ENCODE measurements around the gene TMEM143.
"Not testable (repeated sequence)": the region's sequence is repeated elsewhere in the genome, so short reads cannot be mapped to it uniquely, and the experiment has no call there.

Gene TMEM143

DNA sequence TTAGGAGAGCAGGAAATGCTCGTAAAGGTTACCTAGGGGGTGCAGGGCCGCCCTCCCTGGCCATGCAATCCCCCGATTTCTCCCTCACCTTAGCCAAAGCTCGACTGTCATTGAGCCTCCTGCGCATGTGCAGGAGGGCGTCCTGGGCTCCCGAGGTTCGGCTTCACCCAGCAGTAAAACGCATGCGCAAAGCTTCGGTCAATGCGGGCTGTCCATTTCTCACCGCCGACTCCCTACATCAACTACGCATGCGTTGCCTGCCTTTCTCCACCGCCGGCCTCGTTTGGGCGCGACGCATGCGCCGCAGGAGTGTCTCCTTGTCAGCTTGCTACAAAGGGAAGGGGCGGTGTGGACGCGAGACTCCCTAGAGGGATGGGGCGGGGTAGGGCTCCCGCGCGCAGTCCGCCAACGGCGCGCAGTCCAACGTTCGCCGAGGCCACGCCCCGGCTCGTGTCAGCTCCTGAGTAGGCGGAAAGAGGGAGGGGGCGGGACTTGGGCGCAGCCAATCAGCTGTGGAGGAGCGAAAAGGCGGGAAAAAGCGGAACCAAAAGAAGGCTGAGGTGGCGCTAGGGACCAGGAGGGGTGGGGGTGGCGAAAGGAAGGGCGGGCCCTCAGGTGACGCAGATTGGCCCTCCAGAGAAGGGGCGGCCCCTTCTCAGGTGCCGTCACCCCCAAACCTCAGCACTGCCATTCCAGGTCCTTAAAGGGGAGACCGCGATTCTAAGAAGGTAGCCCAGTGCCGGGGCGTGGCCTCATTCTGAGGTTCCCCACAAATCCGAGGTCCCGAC lies at the start of gene TMEM143, which contains the start of gene SYNGR4:
TMEM143 (minus strand) TSS at position 131 of the 788 bp plus-strand sequence; CDS start at position 111, 20 bp downstream.
SYNGR4 (plus strand) TSS at position 558 of the 788 bp plus-strand sequence. CDS start 1,476 bp downstream, outside the sequence.
- in situ Hi-C loops (cut with MboI; ENCODE audit: low sequenced_read_pairs), result no loop called here

DNA sequence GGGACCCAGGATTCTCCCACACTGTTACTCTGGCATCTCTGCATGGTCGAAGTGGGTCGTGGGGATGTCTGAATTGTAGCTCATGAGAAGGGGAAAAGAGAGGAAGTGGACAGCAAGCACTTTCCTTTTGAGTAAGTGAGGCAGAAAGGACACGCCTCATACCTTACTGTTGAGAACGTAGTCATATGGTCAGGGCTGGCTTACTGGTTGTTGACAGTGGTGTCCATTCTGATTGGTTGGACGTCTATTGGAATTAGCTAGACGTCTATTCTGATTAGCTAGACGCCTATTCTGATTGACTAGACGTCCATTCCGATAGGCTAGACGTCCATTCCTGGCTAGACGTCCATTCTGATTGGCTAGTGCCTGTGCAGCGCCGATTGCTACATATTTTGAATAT lies 42.1 kb upstream of the TMEM143 start:
- in situ Hi-C loops (cut with MboI; ENCODE audit: low sequenced_read_pairs), result no loop called here

DNA sequence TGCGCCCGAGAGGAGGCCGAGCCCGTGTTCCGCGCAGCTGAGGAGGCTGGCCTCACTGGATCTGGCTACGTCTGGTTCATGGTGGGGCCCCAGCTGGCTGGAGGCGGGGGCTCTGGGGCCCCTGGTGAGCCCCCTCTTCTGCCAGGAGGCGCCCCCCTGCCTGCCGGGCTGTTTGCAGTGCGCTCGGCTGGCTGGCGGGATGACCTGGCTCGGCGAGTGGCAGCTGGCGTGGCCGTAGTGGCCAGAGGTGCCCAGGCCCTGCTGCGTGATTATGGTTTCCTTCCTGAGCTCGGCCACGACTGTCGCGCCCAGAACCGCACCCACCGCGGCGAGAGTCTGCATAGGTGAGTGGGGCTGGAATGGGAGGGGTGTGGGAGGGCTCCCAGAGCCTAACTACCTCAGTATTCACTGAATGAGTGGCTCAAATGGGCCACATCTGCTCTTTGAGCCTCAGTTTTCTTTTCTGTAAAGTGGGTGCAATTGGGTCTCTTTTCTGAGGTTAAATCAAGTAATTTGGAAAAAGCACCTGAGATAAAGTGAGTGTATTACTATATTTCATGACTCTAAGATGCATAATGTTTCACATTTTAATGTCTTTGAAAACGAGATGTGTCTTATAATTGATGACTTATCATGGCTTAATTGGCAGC lies 41.4 kb upstream of the TMEM143 start:
- in situ Hi-C loops (cut with MboI; ENCODE audit: low sequenced_read_pairs), result no loop called here

DNA sequence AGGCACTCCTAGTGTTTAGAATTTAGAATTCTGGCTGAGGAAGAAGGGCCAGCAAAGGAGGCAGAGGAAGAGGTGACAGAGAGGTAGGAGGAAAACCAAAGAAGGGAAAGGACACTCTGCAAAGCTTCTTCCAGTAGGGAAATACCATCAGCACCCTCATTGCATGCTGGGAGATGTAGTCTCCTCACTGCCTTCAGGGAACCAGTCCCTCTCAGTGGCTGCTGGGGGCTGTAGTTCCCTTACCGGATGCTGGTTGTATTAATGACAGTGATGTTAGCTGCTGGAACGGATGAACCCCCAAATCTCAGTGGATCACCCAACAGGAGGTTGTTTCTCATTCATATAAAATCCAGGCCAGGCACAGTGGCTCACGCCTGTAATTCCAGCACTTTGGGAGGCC lies 39.9 kb upstream of the TMEM143 start:
- in situ Hi-C loops (cut with MboI; ENCODE audit: low sequenced_read_pairs), result no loop called here

DNA sequence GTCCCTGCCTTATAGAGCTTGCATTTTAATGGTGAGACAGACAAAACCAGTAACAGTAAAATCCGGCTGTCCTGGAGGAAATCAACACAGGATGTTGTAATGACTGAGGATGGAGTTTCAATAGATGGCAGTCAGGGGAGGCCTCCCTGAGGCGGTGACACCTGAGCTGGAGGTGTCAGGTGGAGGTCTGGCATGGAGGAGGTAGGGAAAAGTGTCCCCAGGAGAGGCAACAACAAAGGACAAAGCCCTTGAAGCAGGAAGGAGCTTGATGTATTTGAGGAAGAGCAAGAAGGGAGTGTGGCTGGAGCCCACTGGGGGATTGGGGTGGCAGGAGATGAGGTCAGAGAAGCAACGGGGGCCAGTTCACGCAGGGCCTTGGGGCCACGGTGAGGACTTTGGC lies 37.5 kb upstream of the TMEM143 start:
- in situ Hi-C loops (cut with MboI; ENCODE audit: low sequenced_read_pairs), result no loop called here

DNA sequence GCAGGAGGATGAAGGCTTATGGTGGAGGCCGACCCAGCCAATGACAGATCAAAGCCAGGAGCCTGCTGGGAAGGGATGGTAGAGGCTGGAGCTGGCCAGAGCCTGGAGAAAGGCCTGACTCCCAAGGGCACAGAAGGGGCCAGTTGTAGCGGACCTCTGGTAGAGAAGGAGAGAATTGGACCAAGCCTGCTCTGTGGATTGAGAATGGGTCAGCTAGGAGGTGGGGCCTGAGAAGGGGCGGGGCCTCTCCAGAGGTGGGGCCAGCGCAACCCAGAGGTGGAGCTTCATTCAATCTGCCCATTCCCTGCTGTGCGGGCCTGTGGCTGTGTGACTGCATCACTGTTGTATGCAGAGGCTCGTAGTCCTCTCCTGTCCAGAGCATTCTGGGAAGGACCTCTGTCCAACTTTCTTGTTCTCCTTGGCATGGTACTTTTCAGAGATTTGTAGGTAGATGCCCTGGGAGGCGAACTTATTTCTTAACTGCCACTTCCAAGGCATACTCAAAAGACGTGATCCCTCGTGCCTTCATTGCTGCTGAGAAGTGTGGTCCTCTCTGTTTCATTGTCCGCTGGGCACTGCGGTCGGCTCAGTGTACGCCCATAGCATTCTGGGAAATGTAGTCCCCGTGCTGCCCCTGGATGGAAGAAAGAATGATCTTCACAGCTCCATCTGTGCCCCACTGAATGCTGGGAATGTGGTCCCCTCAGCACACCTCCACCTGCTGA lies 36.4 kb upstream of the TMEM143 start:
- in situ Hi-C loops (cut with MboI; ENCODE audit: low sequenced_read_pairs), result no loop called here

DNA sequence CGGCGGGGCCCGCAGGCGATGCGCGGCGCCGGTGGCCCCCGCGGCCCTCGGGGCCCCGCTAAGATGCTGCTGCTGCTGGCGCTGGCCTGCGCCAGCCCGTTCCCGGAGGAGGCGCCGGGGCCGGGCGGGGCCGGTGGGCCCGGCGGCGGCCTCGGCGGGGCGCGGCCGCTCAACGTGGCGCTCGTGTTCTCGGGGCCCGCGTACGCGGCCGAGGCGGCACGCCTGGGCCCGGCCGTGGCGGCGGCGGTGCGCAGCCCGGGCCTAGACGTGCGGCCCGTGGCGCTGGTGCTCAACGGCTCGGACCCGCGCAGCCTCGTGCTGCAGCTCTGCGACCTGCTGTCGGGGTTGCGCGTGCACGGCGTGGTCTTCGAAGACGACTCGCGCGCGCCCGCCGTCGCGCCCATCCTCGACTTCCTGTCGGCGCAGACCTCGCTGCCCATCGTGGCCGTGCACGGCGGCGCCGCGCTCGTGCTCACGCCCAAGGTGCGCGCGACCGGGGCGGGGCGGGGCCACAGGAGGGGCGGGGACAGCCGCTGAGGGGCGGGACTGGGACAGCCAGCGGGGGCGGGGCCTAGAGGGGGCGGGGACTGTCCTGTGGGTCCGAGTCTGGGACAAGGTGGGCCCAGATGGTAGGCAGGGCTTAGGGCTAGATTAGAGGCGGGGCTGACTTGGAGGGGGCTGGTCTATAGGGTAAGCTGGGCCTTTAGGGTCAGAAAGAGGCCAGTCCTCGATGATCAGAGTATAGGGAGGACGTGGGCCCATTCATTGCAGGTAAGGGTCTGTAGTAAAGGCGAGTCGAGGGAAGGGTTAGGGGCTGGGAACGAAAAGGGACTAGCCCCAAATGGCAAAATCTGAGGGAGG lies 34.9 kb upstream of the TMEM143 start:
- in situ Hi-C loops (cut with MboI; ENCODE audit: low sequenced_read_pairs), result no loop called here

DNA sequence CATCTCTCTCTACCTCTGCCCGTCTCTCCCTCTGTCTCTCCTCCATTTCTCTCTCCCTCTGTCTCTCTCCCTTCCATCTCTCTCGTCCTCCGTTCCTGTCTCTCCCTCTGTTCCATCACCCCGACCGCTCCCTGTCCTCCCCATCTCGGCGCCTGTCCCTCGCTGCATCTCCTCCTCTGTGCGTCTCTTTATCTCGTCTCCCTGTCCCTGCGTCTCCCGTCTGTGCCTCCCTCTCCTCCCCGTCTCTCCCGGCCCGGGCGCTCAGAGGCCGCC lies 34.3 kb upstream of the TMEM143 start:
- in situ Hi-C loops (cut with MboI; ENCODE audit: low sequenced_read_pairs), result no loop called here

DNA sequence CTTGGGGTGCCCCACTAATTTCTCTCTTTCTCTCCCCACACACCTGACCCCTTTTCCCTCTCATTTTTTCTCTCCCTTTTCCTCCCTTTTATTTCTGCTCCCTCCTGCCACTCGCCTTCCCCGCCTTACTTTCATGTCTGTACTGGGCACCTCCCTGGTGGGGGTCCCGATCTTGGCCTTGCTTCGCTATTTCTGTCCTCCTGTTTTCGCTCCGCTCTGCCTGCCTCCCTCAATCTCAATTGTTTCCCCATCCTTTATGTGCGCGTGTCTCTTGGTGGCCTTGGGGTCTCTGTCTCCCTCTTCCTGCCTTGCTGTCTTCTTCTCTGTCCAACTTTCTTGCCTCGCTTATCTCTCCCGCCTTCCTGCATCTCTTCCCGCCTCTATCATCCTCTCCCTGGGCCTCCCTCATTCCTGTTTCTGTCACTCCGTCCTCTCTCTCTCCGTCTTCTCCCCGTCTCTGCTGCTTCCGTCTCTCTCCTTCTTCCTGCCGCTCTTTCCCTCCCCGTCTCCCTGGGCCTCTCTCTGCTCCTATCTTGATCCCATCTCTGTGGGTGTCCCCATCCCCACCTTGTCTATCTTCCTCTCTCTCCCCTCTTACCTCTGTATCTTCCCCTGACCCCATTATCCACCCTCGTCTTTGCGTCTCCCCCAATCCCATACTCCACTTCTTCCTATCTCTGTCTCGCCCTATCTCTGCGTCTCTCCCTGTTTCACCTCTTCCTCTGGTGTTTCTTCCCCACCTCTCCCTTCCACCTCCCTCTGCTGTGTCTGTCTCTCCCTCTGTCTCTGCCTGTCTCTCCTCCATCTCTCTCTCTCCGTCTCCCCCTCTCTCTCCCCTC lies 33.7 kb upstream of the TMEM143 start:
- in situ Hi-C loops (cut with MboI; ENCODE audit: low sequenced_read_pairs), result no loop called here

DNA sequence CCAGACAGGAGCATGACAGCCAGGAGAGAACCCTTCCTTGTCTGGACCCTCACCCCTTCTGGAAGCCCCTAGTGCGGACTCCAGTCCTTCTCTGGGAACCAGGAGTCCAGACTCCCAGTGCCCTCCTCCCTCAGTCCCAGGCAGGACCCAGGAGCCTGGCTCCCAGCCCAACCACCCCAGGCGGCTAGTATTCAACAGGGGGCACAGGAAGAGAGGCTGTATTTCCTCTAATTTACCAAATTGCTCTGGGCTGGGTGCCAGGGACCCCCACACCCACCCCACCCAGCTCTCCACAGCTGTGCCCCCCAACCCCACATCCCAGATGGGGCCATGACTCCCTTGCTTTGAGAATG lies 33.1 kb upstream of the TMEM143 start:
- in situ Hi-C loops (cut with MboI; ENCODE audit: low sequenced_read_pairs), result no loop called here

DNA sequence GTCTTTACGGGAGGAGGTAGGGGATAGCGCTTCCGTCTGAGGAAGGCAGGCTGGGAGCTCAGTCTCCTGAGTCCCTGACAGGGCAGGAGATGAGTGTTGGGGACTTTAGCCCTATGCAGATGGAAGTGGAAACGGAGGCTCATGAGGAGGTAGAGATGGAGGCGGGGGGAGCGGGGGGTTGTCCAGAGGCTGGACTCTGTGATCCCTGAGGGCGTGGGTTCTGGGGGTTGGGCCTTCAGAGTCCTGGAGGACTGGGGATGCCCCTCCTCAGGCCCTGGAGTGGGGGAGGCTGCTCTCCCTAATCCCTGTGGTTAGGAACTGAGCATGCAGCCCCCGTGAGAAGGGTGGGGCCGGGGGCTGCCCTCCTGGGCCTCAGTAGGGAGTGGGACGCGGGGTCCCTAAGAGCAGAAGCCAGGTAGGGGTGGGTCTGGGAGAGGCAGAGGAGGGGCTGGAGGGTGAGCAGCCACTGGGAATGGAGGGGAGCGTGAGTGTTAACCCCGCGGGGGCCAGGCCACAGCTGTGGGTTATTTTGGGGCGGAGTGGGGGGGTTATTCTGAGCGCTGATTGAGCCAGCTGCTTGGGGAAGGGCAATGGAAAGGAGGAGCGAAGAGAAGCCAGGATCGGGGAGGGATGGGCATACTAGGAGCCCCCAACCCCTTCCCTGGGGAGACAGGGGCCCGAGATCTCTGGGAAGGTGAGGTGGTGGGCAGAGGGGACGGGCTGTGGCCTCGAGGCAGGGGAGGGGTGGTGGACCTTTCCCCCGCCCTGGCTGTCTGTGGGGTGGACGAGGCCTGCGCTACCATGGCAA lies 32.5 kb upstream of the TMEM143 start:
- in situ Hi-C loops (cut with MboI; ENCODE audit: low sequenced_read_pairs), result no loop called here

DNA sequence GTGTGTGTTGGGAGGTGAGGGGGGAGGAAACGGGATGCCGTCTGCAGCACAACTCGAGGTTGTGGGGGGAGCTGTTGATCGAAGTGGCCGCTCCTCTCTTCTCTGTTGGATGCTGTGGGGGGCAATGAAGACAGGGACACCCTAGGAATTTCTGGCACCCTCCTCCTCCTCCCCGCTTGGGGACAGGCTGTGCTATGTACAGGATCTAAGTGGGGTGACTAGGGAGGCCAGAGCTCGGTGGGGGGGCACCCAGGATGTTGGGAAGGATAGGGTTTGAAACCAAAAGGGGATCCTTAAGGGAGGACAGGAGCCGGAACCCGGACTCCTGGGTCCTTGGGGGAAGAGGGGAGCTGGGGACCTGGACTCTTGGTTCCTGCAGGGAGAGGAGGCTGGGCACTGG lies 31.8 kb upstream of the TMEM143 start:
- in situ Hi-C loops (cut with MboI; ENCODE audit: low sequenced_read_pairs), result no loop called here

DNA sequence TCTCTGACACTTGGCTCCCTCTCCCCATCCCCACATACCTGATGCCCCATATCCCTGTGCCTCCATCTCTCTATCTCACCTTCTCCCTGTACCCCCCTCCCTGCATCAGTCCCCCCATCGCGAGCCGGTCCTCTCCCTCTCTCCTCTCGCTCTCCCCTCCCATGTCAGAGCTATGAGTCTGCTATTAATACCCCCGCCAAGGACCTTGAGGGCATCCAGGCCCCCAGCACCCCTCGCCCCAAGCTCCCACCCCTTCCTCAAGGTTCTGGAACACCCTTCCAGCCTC lies 31.4 kb upstream of the TMEM143 start:
- in situ Hi-C loops (cut with MboI; ENCODE audit: low sequenced_read_pairs), result no loop called here

DNA sequence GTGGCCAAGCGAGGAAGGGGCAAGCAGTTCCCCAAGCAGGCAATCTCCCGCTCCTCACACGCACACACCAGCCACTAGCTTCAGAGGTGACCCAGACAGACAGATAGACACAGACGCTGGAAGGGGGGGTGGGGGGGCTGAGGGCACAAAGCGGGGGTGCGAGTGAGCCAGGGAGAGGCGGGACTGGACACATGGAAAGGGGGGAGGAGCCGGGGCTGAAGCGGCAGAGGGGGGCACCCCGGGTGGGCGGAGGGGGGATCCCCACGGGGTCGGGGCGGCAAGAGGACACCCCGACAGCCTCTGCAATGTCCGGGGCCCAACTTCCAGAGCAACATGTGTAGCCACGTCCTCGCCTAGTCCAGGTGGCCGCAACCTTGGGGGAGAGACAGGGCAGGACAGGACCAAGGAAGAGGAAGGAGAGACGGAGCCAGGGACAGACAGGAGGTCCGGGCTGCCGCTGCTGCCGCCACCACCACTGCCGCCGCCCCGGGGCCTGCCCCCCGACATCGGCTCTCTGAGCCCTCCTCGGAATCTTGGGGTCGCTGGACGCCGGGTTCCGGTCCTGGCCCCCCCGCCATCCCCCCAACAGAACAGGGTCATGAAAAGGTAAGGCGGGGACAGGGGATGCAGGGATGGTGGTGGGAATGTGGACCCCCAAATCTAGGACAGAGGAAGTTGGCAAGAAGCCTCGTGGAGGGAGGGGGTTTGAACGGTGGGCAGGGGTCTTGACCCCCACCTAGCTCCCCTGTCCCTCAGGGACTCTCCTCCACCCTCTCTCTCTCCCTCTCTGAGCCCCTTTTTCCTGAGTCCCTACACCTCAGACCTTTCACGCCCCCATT lies 30.8 kb upstream of the TMEM143 start:
- in situ Hi-C loops (cut with MboI; ENCODE audit: low sequenced_read_pairs), result no loop called here

DNA sequence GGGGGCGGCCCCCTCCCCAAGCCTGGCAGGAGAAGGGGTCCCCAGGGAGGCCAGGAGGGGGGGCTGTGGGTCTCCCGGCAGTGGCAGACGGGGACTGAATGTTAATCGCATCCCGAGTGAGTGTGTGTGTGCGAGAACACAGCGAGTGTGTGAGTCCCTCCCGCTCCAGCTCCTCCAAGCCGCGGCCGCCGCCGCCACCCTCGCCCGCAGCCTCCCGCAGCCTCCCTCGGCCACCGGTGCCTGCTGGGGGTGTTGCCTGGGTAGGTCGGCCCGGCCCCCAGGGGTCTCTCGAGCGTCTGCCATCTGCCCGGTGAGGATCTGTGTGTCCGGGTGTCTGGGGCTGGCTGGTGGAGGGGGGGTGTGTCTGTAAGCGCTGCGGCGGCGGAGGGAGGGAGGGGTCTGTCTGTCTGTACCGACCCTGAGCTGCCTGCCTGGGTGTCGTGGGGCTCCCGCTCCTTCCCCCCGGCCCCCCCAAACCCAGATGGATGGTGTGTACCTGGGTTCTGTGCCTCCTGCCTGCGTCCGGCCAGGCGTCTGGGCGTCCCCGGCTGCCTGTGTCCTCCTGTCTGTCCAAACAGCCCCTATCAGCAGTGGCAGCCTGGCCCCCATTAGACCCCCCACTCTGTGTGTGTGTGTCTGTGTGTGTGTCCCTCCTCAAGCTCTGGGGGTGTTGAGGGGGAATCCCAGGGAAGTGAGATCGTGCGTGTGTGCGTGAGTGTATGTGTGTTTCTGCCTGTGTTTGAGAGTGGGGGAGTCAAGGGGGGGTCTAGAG lies 30.0 kb upstream of the TMEM143 start, which contains the start of gene GRIN2D:
GRIN2D (plus strand) TSS at position 110 of the 772 bp plus-strand sequence. CDS start 4,725 bp downstream, outside the sequence.
- in situ Hi-C loops (cut with MboI; ENCODE audit: low sequenced_read_pairs), result no loop called here

DNA sequence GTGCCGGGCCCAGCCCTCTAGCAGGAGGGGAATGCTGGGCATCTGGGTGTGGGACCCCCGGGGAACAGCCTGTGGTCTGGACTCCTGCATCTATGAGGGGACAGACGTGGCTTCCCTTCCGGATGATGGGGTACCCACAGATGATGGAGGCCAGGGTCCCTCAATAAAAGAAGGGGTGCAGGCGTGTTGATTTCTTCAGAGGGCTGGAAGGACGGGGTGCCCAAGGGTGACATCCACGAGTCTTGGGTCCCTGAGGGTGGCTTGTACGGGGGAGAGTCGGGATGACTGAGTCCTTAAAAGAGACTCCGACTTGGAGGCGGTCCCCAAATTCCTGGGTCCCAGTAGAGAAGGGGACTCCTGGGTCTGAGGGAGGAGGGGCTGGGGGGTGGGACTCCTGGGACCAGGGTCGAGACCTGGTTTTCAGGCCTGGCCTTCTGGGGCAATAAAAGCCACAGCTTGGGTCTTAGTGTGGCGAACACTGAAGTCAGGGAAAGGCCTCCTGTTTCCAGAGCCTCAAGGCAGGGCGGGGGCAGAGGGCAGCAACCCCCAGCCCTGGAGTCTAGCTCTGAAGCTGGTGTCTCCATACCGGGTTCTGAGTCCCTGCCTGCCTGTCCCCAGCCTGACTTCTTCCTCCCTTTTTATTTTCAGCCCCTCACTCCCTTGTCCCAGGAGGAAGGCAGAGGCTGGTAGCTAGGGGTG lies 29.3 kb upstream of the TMEM143 start:
- in situ Hi-C loops (cut with MboI; ENCODE audit: low sequenced_read_pairs), result no loop called here

DNA sequence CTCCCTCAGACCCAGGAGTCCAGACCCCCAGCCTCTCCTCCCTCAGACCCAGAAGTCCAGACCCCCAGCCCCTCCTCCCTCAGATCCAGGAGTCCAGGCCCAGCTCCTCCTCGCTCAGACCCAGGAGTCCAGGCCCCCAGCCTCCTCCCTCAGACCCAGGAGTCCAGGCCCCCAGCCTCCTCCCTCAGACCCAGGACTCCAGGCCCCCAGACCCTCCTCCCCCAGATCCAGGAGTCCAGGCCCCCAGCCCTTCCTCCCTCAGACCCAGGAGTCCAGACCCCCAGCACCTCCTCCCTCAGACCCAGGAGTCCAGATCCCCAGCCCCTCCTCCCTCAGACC lies 28.2 kb upstream of the TMEM143 start:
- in situ Hi-C loops (cut with MboI; ENCODE audit: low sequenced_read_pairs), result not testable (repeated sequence)

All from hTERT RPE-1 (cell line).